Ishikawa (cell line): ENCODE data around the gene TBCD.

Source experiments
- CEBPB ChIP-seq: IDR thresholded peaks from 2 replicates; pipeline ENCODE4 v1.6.1; 2012
- EP300 ChIP-seq: IDR thresholded peaks from 2 replicates; pipeline ENCODE4 v1.6.1; 2012; ENCODE audit warnings: borderline replicate concordance
- FOXM1 ChIP-seq: IDR thresholded peaks from 2 replicates; pipeline ENCODE4 v1.6.1; 2012; ENCODE audit warnings: low read depth, borderline replicate concordance
- NFIC ChIP-seq: IDR thresholded peaks from 2 replicates; pipeline ENCODE4 v1.6.1; 2012
- REST ChIP-seq: IDR thresholded peaks from 2 replicates; pipeline ENCODE4 v1.6.1; 2012; ENCODE audit warnings: low read depth, mild to moderate bottlenecking
- TAF1 ChIP-seq: IDR thresholded peaks from 2 replicates; pipeline ENCODE4 v1.6.1; 2012; ENCODE audit warnings: low read depth, mild to moderate bottlenecking
- TCF12 ChIP-seq: IDR thresholded peaks from 2 replicates; pipeline ENCODE4 v1.6.1; 2012; ENCODE audit warnings: low read depth
- TEAD4 ChIP-seq: IDR thresholded peaks from 2 replicates; pipeline ENCODE4 v1.6.1; 2012
- YY1 ChIP-seq: IDR thresholded peaks from 2 replicates; pipeline ENCODE4 v1.6.1; 2012; ENCODE audit warnings: low read depth
- ZBTB7A ChIP-seq: IDR thresholded peaks from 2 replicates; pipeline ENCODE4 v1.6.1; 2012; ENCODE audit warnings: low read depth
- TF ChIP-seq, protein P1 (sequence below): IDR thresholded peaks from 2 replicates; pipeline ENCODE4 v1.6.1; 2012

GRCh38 chr17:82884341-82884969, 132.6 kb downstream of the TBCD start:
- TF ChIP-seq CEBPB (no peak), REST (no peak), TEAD4 (no peak), FOXM1 (no peak), YY1 (no peak), NFIC (no peak), EP300 (no peak), TAF1 (no peak), TCF12 (no peak), ZBTB7A (no peak)
- TF ChIP-seq, protein P1, sequence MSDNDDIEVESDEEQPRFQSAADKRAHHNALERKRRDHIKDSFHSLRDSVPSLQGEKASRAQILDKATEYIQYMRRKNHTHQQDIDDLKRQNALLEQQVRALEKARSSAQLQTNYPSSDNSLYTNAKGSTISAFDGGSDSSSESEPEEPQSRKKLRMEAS, result no peak
